Stimulated activated CD8-positive, alpha-beta memory T cell treated with anti-CD3 and anti-CD28 coated beads, Interleukin-15, amount 100 ng/mL, for 1 hour (primary cell): ENCODE measurements around the gene GET4.

Source experiments
- DNase-seq: peaks from one replicate; pipeline ENCODE4 v3.0.0-alpha.2; 2020; ENCODE audit warnings: low read depth

GET4 gene

GRCh38 chr7:886626-887487 lies 10.5 kb downstream of the GET4 start:
- no peak for DNase-seq

DNA sequence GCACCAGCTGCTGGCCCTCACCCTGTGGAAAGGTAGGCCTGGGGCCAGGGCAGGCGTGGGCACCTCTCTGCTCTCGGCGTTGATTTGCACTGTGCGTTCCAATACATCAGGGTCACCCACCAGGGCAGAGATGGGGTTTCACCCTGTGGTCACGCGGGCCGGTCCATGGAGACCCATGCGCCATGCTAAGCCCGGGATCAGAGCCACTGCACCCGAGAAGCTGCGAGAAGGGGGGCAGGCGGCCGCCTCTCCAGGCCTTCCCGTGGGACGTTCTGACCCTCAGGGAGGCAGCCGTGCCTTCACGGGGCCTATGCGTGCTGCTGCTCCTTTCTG lies 11.1 kb downstream of the GET4 start:
- DNase-seq, result no peak

GRCh38 chr7:888081-889024 lies 12.0 kb downstream of the GET4 start:
- DNase-seq, result no peak

- DNase-seq, result no peak
These were observed 12.7 kb downstream of the GET4 start for GRCh38 chr7:889025-889390.

DNA sequence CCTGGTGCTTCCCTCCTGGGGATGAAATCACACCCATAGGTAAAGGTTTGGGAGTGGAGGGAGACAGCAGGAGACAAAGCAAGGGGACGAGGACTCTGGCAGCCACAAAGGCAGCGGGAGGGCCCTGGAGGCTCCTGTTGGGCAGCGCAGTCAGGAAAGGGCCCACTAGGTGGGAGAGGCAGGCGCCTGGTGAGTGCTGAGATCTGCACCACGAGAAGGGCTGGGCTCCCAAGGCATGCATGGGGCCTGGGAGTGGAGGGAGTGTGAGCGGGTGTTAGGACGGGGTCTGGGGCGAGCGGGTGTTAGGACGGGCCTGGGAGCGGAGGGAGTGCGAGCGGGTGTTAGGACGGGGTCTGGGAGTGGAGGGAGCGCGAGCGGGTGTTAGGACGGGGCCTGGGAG lies 13.0 kb downstream of the GET4 start:
- no peak for DNase-seq

DNA sequence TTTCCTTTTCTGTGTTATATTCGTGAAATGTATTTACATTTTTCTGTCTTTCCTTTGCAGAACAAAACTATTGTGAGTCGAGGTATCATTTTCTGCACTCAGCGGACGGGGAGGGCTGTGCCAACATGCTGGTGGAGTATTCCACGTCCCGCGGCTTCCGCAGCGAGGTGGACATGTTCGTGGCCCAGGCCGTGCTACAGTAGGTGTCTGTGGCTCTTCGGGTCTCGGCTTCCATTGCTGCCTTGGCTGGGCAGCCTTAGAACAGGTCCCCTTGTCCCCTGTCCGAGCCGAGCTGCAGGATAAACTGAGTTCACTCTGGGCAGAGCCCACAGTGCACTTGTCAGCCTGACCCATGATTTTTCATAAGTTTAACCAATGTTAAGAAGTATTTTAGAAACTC lies 14.5 kb downstream of the GET4 start:
- no peak for DNase-seq

DNA sequence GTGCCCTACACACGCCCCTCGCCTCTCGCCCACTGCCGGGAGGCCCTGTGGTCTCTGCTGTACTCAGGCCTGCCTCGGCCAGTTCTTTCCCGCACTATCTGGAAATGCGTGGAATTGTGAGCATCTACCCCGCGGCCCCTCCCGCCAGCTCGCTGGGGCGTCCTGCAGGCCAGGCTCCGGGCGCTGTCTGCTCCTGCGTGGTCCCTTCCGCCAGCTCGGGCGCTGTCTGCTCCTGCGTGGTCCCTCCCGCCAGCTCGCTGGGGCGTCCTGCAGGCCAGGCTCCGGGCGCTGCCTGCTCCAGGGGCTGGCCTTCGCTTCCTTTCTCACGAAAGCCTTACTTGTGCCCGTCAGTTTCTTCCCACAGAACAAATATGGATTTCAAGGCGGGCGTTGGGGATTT lies 14.9 kb downstream of the GET4 start:
- no peak for DNase-seq

- DNase-seq, result no peak
These were observed 15.5 kb downstream of the GET4 start for GRCh38 chr7:891805-892204.

DNA sequence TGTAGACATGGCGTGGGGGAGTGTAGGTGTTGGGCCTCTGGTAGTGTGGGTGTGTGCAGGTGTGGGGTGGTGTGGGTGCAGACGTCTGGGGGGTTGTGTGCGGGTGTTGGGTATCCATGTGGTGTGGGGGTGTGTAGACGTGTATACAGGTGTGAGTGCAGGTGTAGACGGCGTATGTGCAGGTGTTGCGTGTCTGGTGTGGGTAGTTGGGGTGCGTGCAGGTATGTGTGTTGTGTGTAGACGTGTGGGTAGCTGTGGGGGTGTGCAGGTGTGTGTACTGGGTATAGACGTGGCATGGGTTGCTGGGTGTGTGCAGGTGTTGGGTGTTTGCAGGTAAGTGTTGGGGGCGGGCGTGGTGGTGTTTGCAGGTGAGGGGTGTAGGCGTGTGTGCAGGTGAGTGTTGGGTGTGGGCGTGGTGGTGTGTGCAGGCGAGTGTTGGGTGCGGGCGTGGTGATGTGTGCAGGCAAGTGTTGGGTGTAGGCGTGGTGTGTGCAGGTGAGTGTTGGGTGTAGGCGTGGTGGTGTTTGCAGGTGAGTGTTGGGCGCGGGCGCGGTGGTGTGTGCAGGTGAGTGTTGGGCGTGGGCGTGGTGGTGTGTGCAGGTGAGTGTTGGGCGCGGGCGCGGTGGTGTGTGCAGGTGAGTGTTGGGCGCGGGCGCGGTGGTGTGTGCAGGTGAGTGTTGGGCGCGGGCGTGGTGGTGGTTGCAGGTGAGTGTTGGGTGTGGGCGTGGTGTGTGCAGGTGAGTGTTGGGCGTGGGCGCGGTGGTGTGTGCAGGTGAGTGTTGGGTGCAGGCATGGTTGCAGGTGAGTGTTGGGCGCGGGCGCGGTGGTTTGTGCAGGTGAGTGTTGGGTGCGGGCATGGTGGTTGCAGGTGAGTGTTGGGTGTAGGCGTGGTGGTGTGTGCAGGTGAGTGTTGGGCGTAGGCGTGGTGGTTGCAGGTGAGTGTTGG lies 16.6 kb downstream of the GET4 start:
- DNase-seq, result no peak

DNA sequence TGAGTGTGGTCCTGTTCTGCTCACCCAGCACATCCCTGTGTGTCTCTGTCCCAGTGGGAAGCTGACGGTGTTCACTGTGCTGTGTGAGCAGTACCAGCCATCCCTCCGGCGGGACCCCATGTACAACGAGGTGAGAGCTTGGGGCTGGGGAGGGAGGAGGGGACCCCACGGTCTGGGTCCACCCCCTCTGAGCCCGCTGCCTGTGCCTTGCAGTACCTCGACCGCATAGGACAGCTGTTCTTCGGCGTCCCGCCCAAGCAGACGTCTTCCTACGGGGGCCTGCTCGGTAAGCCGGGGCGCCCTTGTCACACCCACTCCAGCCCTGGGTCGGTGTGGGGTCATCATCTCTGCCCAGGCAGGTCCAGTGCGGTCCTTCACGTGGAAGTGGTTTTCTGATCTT lies 17.3 kb downstream of the GET4 start:
- no peak for DNase-seq

- no peak for DNase-seq
These were observed 18.0 kb downstream of the GET4 start for GRCh38 chr7:894164-894867.

GRCh38 chr7:894927-895450 lies 18.6 kb downstream of the GET4 start:
- DNase-seq, result no peak

DNA sequence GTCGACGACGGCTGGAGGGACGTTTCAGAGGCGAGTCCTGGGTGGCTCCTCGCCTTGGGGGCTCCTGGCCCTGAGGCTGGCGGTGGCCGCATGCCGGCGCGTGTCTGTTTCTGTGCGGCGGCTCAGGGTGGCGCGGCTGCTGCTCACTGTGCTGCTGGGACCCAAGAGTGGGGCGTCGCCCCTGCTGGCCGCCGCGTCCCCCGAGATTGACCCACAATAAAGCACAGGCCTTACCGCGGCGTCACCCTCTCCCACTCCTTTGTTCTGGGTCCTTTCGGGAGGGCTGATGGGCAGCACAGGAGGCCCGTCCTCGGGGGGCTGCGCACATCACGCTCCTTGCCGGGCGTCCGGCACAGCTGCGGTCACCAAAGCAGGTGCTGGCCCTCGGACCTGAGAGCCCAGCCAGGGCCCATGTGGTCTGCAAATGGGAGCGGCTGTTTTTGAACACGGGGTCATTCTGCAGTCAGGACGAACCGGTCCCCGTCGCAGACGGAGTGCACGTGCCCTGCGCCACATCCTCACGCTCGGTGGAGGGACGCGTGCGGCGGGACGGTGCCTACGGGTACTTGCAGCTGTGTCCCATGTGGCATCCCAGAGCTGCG lies 19.2 kb downstream of the GET4 start:
- no peak for DNase-seq

- DNase-seq, result no peak
These were observed 20.2 kb downstream of the GET4 start for GRCh38 chr7:896346-897075.

DNA sequence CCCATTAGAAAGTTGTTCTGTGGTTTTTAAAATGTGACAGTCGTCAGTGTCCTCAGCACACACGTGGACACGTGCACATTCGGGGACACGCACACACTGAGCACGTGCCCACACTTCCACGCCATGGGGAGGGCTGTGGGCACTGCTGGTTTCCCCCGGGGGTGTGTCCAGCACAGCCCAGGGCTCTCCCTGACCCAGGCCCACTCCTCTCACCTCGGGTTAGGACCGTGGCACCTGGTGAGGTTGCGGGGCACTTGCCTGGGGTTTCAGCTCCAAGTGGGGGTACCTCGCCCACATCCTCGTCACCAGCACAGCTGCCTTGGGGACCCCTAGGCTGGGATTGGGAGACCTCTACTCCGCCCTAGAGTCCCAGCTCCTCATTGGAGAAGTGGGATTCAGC lies 20.7 kb downstream of the GET4 start:
- DNase-seq, result no peak

GRCh38 chr7:897771-898376 lies 21.5 kb downstream of the GET4 start:
- no peak for DNase-seq

DNA sequence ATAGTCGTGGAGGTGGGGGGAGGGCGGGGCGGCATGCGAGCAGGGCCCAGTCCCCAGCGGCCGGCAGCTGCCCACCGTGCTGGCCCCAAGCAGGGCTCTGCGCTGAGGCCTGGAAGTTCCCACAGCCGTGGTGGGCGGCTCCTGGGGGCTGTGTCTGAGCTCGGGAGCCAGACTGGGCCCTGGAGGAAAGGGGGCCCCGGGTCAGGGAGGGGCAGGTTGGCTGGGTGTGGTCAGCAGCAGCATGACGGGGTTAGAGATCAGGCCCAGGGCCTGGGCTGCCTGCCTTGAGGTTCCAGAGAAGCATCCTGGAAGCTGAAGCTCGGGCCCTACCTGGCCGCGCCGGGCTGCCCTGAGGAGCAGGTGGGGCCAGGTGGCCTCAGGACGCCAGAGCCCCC lies 22.1 kb downstream of the GET4 start:
- DNase-seq, result no peak

- no peak for DNase-seq
These were observed 22.7 kb downstream of the GET4 start for GRCh38 chr7:898855-899681.

DNA sequence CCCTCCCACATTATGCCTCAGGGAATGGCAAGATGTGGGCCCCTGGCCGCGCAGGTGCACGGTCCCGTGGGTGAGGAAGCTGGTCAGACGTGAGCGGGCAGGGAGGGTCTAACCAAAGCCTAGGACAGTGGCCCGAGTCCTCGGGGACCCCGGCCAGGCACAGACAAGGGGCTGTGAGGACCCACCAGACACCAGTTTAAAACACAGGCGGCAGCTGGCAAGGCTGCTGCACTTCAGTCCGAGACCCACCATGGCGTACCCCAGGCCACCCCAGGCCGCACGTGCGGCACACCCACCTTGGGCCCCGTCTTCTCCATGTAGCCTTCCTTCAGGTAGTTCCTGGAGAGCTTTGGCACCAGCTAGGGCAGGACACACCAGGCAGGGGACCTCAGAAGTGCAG lies 23.5 kb downstream of the GET4 start:
- no peak for DNase-seq
